ENCODE measurements around the gene BLTP3A.

GRCh38 chr6:34837528-34837927 lies 45.6 kb downstream of the BLTP3A start:
- TF ChIP-seq EZH2 (IDR thresholded peaks at IDR 0.05; ENCODE audit: low read depth, low read length, severe bottlenecking): no peak
- no peak for TF ChIP-seq HDAC2 (IDR thresholded peaks at IDR 0.05; ENCODE audit: borderline replicate concordance in 1 of 2, low read depth in 2 of 2, low read length in 2 of 2)
- no peak for TF ChIP-seq SUZ12 (IDR thresholded peaks at IDR 0.05; ENCODE audit: low read length)

Data from H1 (cell line).